Nucleus accumbens (tissue), 56 donors: ENCODE data around the gene MAGI2.

Source experiments
- DNase-seq, 56 donors: peaks; one replicate each; lab custom pipeline; 2025; lab: John Stamatoyannopoulos, UW

The MAGI2 gene

GRCh38 chr7:79284211-79284610, 169.3 kb downstream of the MAGI2 start:
- no peak for DNase-seq

GRCh38 chr7:79282882-79283602, 170.4 kb downstream of the MAGI2 start:
- DNase-seq = no peak

GRCh38 chr7:79282070-79282694, 171.3 kb downstream of the MAGI2 start:
- DNase-seq = peak in 24 of 56 donors; percentile 1 to 57 (median 16)

GRCh38 chr7:79281426-79281825, 172.0 kb downstream of the MAGI2 start:
- DNase-seq = no peak

GRCh38 chr7:79272938-79273337, 180.5 kb downstream of the MAGI2 start:
- DNase-seq = no peak

GRCh38 chr7:79272066-79272669, 181.3 kb downstream of the MAGI2 start:
- DNase-seq = no peak

GRCh38 chr7:79268730-79269129, 184.7 kb downstream of the MAGI2 start:
- DNase-seq = no peak

GRCh38 chr7:79258826-79259225, 194.6 kb downstream of the MAGI2 start:
- DNase-seq = no peak

GRCh38 chr7:79257959-79258358, 195.5 kb downstream of the MAGI2 start:
- no peak for DNase-seq

GRCh38 chr7:79245623-79246249, 207.7 kb downstream of the MAGI2 start:
- DNase-seq = no peak

- DNase-seq = no peak
Observed at GRCh38 chr7:79244482-79244881, 209.0 kb downstream of the MAGI2 start.

GRCh38 chr7:79241288-79242060, 212.0 kb downstream of the MAGI2 start:
- DNase-seq = no peak

- DNase-seq = no peak
Observed at GRCh38 chr7:79240413-79240812, 213.1 kb downstream of the MAGI2 start.

GRCh38 chr7:79236352-79237028, 217.0 kb downstream of the MAGI2 start:
- DNase-seq = no peak

GRCh38 chr7:79227044-79227443, 226.4 kb downstream of the MAGI2 start:
- DNase-seq = no peak

- DNase-seq = no peak
Observed at GRCh38 chr7:79221211-79221610, 232.3 kb downstream of the MAGI2 start.

- no peak for DNase-seq
Observed at GRCh38 chr7:79217976-79218626, 235.4 kb downstream of the MAGI2 start.

GRCh38 chr7:79217468-79217867, 236.0 kb downstream of the MAGI2 start:
- DNase-seq = no peak

- no peak for DNase-seq
Observed at GRCh38 chr7:79216236-79216635, 237.2 kb downstream of the MAGI2 start.

- DNase-seq = no peak
Observed at GRCh38 chr7:79212334-79212733, 241.1 kb downstream of the MAGI2 start.
